HG02678 (cell line): ENCODE measurements around the gene NDUFAF5.
A peak's percentile ranks its signal among the peaks of the same experiment; 100 is the strongest.

Experiments
- ATAC-seq: cut with Tn5 transposase; IDR thresholded peaks from one replicate; pipeline ENCODE4 v1.9.1; 2021; ENCODE audit warnings: mild to moderate bottlenecking, moderate library complexity; ENCODE audit not compliant: unreplicated experiment

The NDUFAF5 gene

DNA sequence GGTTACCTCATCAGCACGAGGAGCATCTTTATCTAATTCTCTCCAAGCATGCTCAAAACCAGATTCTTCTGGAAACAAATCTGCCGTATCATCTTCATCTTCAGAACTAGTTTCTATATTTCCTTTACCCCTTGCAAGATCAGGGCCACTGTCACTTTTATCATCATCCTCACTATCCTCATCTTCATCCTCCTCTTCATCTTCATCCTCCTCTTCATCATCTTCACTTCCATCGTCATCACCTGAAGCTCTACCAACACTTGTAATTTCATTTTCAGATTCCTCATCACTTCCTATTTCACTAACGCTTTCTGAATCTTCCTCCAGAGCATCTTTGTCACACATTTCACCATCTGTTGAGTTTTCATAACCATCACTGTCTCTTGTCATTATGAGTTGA, 9.0 kb upstream of the NDUFAF5 start:
- ATAC-seq, result no peak

DNA sequence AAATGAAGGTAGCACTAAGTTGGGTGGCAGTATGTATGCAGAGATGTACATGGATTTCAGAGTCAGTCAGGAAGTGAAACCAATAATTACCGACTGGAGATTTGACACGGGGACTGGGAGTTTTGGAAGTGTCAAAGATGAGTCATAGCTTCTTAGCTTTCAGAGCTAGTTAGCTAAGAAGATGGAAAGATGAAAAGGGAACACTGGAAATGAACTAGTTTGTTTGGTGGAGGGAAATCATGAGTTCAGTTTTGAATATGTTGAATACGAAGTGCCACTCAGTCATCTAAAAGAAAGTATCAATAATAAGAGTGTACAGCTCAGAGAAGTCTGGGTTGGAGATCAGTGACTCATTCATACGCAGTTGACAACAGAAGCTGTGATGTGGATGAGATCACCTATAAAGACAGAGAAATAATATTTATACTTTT, 7.6 kb upstream of the NDUFAF5 start:
- peak; percentile 83 for ATAC-seq

DNA sequence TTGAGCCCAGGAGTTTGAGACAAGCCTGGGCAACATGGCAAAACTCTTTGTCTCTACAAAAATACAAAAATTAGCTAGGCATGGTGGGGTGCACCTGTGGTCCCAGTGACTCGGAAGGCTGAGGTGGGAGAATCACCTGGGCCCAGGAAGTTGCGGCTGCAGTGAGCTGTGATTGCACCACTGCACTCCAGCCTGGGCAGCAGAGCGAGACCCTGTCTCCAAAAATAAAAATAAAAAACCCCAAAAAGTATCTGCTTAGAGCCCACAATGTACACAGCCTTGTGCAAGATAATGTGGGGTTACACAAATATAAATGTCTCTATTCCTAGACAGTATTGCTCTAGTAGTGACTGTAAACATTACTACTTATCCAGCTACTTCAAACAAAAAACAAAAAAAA, 6.0 kb upstream of the NDUFAF5 start:
- ATAC-seq, result no peak

DNA sequence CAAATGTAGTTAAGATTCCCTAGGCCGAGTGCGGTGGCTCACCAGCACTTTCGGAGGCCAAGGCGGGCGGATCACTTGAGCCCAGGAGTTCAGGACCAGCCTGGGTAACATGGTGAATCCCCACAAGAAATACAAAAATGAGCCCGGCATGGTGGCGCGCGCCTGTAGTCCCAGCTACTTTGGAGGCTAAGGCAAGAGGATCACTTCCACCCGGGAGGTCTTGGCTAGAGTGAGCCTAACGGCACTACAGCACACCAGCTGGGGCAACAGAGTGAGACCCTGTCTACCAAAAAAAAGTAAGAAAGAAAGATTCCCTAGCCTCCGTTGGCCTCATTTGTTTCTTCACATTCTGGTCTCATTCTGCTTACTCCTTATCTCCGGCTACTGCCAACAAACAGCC, 1.3 kb upstream of the NDUFAF5 start:
- ATAC-seq, result no peak

DNA sequence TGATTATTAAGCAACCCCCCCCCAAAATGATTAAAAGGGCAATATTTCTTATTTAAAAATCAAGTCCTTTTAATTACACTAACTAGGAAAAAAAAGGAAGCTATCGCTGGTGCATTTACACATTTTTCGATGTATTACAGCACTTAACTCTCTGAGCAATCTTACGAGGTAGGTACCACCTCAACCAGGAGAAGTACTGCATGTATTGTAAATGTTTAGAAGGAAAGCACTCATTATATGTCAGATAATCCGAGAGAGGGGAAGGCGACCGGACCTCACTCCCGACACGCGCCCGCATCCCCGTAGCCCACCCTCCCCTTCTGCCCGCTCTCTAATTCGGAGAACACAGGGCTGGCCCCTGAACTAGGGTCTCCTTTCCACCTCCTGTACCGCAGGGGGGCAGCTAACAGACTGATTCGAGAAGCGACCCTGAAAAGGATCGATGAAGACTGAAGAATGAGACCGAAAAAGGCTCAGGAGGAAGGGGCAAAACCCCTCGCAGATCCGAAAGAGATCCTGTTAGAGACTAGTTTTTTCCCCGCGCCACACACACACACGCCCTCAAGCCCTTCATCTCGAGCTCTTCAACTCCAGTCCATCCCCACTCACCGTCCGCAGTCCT, 446 bp upstream of the NDUFAF5 start:
- ATAC-seq, result peak; percentile 10

DNA sequence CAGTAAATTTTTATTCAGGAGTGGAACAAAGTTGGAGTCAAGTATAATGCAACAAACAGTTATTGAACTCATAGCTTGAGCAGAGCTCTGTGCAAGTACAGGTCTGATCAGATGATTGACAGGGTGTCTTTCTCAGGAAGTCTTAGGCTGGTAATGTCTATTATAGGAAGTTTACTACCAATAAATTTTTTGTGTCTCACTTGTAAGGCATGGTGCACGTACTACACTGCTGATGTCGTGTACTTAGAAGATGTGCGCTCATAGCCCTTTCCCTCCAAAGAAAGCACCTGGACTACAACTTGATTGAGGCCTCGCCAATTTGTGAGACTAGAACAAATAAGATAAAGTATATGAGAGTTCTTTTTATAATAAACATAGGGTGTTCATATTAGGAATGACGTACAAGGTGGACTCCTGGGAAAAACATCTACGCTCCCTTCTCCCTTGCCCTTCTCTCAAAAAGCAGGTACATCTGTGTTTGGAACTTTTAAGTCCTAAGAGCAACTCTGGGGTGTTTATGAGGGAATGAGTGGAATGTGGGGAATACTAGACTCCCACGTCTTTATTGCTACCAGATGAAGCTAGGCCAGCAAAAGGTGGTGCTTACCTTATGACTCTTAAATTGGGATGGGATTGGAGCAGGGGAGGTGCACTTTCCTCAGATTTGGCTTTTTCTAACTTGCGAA, 1.5 kb downstream of the NDUFAF5 start:
- ATAC-seq, result no peak

DNA sequence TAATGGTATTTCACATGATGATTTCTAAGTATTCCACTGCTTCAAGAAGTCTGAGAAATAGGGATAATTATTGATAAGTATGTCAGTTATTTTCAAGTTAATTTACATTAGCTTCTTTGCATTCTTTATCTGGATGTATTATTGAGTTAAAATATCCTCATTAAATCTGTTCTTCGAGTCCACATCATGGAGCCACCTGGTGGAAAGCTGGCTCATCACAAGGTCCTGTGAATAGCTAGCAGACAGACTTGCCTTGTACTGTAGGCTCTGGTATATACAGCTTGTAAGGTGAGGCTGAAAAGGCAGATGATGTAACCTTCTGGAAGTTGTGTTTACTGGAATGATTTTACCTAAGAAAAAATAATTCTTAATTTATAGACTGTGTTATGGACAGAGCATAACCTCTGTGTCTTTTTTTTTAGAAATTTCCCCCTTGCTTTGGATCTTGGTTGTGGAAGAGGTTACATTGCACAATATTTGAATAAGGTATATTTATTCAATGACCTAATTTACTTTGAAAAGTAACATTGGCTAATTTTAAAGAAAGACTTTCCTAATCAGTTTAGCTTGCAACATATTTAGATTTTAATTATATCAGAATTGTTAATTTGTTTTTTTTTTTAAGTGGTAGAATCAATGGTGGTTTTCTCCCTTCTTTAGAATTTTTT, 3.5 kb downstream of the NDUFAF5 start:
- ATAC-seq, result peak; percentile 32

DNA sequence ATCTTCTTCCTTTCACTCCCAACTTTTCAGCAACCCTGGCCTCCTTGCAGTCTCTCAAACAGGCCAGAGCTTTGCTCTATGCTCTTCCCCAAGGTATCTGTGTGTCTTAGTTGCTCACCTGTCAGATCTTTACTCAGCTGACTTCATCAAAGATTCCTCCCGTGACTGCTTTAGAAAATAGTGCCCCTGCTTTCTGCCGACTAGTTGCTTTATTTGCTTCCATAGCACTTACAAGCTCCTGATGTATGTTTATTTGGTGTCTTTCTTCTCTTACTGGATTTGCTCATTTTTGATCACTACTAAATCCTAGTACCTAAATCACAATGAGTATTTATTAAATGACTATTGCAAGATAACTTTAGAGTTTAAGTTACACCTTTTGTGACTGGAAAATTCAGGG, 5.9 kb downstream of the NDUFAF5 start:
- ATAC-seq, result no peak

DNA sequence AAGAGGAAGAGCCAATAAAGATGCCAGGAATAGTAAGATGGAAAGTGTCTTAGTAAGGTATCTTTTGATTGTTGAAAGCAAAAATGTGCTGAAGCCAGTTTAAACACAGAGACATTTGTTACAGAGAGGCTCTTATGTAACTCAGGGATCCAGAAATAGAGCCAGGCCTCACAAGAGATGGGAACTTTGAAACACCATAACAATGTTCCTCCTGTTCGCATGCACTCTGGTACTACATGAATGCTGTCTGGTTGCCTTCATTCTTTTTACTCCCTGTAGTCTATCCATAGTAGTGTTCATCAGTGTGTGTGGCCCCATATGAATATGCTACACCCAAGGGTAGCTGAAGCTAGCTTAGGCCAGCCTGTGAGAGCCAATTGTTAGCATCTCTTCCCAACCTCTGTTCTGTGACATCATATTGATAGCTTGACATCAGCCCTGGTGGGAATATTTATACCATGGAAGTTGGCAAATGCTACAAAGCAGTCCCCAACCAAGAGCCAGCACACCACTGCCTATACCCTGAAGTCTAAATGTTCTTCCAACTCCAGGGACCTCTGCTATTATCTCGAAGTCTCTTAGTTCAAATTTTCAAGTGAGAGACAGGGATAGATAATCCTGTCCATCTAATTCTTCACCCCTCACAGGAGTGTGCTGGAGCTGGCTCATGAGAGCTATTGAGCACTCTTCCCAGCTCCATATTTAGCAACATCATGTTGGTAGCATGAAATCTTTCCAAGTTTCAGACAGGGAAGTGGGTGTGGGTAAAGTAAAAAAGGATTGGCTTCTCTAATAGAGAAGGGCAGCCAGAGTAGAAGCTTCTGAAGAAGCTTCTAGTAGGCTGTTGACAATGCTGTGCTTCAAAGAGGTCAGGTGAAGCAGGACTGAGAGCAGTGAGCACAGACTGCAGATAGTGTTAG, 7.0 kb downstream of the NDUFAF5 start:
- no peak for ATAC-seq

DNA sequence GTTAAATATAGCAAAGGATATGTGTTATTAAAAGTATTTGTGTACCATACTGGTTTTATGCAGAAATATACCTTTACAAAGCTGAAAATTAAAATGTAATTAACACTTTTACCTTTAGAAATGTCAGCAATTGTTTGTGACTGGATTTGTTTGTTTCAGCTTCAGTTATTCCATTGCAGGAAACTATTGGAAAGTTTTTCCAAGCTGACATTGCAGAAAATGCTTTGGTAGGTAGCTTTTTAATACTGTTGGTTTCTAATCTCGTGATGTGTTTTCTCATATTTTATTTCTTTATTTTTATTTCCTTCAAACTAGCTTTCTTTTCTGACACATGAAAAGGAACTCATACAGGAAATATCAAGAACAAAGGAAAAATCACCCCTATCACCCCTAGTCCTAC, 8.2 kb downstream of the NDUFAF5 start:
- no peak for ATAC-seq

DNA sequence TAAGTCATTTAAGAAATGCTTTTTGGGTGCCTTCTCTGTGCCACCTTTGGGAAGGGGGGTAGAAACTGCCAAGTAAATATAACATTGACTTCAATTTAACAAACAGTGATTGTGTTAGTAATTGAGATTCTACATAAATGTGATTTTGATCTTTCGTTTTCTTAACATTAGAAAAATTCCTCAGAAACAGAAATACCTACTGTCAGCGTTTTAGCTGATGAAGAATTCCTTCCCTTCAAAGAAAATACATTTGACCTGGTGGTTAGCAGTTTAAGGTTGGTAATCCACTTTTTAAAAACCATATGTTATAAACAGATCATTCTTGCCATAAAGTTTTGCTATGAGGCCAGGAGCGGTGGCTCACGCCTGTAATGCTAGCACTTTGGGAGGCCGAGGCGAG, 9.8 kb downstream of the NDUFAF5 start:
- no peak for ATAC-seq

DNA sequence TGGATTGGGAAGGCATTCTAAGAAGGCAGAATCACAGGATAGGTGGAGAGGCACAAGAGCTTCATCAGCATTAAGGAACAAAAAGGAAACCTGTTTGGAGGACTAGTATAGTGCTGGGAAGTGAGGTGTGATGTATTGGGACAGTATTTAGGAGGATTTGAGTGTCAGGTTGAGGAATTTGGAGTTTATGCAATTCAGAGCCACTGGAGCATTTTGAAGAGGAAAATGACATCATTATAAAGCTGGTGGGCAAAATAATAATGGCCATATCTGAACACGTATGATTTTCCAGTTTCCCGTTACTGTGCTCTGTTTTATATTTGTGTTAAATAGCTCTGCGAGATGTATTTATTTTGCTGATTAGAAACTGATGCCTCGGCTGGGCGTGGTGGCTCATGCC, 14.2 kb downstream of the NDUFAF5 start:
- no peak for ATAC-seq

DNA sequence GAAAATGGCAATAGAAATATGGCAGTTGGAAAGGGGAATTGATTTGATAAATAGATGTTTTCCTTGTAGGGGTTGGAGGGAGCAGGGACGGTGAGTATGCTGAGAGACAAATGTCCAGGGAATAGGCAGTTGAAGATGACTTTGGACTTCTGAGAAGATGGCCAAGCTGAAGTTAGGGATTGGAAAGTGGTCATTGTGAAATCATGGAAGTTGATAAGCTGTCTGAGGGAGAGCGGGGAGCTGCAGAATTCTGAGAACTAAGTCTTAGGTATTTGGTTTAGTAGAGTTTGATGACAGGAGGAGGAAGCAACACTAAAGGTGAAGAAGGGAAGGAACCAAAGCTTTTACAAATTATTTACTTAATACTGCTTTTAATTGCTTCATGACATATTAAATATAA, 15.1 kb downstream of the NDUFAF5 start:
- no peak for ATAC-seq

DNA sequence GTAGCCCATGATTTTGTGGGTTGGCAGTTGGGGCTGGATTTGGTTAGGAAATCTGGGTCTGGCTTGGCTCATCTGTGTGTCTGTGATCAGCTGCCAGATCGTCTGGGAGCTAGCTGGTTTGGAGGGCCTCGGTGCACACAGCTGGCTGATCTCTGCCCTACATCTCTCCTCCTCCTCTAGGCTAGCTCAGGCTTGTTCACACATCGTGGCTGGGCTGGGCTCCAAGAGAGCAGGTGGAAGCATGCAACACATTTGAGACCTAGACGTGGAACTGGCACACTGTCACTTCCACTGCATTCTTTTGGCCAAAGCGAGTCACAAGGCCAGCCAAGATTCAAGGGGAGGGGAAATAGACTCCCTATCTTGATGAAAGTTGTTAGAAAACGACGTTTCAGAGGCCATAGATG, 15.9 kb downstream of the NDUFAF5 start:
- no peak for ATAC-seq

DNA sequence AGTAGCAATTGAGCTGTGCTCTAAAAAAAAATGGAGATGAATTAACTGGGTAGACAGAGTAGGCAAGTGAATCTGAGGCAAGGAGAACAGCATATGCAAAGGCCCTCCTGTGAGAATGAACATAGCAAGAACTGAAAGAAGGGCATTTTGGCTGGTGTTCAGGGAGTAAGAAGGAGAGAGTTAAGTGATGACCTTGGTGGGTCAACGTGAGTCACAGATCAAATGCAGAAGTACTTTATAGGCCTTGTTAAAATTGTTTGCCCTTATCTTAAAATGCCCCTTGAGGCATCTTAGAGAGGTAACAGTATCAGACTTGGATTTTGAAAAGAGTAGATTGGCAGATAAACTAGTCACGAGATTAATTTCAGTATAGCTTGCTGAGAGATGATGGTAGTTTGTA, 24.5 kb downstream of the NDUFAF5 start:
- no peak for ATAC-seq

DNA sequence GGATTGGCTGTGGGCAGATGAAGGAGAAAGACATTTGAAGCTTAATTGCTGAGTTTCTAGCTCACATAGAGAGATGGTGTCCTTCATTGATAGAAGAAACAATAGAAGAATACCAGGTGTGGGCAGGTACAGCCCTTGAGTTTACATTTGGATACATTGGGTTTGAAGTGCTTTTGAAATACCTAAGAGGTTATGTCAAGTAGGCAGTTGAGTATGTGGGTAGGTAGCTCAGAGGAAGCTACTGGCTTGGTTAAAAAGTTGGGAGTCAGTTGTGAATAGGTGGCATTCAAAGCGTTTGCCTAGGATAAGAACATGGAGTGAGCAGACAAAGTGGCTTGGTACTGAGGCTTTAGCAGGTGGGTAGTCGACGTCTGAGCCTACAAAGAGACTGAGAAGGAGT, 25.0 kb downstream of the NDUFAF5 start:
- no peak for ATAC-seq

DNA sequence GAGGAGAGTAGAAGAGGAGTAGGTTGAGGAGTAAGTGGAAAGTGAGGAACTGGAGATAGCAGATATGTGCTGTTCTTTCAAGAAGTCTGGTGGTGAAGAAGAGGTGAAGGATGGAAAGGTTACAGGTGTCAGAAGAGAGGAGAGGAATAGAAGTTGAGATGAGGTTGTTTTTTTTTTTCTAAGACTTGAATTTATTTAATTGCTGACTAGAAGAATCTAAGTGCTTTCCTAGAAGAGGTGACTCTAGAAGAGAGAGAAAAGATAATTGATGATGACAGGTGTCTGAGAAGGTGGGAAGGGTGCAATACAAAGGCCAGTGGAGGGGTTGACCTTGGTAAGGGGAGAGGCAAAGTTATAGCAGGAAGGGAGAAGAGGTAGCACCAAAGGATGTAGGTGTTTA, 25.6 kb downstream of the NDUFAF5 start:
- ATAC-seq, result no peak

DNA sequence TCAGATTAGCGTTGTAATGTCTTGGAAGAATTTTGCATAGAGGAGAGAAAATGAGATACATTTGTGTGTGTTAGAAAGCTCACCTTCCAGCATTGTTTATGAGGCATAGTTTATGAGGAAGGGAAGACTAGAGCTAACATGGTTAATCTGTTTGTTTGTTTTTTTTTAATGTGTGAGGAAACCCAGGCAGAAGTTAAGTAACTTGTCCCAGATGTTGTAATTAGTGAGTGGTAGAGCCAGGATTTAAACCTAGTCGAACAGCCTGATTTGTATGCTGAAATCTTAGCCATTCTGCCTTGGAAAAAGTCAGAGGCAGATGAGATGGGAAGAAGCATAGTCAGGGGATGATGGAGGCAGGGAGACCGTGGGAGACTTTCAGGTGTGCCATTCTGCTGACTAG, 29.1 kb downstream of the NDUFAF5 start:
- no peak for ATAC-seq

DNA sequence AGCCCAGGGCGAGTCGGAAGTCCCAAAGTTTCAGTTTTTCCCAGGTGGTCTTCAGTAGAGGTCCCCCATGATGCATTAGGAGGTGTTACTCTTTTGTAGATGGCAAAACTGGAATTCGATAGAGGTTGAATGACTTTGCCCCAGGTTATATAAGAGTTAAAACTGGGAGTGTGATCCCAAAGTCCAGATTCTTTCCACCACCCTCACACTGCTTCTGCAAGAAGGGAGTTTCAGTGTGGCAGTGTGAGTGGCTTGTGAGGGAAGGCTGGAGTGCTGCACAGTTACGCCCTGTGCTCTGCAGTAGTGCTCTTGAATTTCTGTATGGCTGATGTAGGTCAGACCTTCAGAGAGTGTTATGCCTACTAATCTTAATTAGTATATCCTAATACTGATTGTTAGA, 29.8 kb downstream of the NDUFAF5 start:
- no peak for ATAC-seq

DNA sequence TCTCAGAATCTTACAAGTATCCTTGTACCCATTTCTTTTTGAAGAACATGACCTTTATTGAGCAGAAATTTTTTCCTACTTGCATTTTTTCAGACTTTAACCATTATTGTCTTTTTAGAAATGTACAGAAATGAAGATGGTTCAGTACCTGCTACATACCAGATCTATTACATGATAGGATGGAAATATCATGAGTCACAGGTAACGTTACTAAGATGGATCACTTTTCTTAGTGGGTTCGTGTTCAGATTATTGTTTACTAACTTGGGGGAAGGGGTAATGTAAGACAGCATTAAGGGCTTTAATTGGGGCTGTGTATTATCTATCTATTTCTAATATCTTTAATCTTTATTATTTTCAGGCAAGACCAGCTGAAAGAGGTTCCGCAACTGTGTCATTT, 31.9 kb downstream of the NDUFAF5 start:
- no peak for ATAC-seq

DNA sequence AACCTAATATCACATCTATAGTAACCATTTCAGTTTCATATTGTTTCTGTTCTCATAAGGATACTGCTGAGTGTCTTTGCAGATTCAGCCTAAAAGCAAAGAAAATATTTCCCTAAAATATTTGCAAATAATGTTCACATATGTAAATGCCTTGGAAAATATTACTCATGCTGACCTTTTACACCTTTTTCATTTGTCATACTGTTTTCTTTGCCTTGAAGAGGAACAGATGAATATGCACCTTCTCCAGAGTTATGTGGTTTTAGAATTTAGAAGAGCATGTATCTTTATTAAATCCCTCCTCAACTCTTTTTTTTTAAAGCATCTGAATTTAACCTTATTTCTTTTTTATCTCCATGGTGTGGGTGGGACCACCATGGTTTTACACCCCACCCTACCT, 32.5 kb downstream of the NDUFAF5 start:
- ATAC-seq, result no peak
